Activated CD4-positive, alpha-beta T cell treated with anti-CD3 and anti-CD28 coated beads, Interleukin-2, amount 50 U/mL, for 16 hours (primary cell): ENCODE data around the gene XXYLT1.
"Not testable (repeated sequence)": the region's sequence is repeated elsewhere in the genome, so short reads cannot be mapped to it uniquely, and the experiment has no call there.

Source experiments
- DNase-seq: peaks from one replicate; pipeline ENCODE4 v3.0.0-alpha.2; 2020

XXYLT1 gene

DNA sequence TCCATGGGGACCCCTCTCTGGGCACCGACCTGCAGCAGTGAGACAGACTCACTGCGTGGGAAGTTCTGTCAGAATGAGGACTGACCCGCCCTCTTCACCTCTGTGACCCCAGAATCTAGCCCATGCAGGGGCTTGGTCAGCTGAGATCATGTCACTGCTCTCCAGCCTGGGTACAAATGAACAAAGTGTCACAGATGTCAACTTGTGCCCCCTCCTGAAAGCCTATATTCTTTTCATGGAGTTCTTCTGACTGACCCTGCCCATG lies 210.8 kb downstream of the XXYLT1 start:
- DNase-seq: no peak

DNA sequence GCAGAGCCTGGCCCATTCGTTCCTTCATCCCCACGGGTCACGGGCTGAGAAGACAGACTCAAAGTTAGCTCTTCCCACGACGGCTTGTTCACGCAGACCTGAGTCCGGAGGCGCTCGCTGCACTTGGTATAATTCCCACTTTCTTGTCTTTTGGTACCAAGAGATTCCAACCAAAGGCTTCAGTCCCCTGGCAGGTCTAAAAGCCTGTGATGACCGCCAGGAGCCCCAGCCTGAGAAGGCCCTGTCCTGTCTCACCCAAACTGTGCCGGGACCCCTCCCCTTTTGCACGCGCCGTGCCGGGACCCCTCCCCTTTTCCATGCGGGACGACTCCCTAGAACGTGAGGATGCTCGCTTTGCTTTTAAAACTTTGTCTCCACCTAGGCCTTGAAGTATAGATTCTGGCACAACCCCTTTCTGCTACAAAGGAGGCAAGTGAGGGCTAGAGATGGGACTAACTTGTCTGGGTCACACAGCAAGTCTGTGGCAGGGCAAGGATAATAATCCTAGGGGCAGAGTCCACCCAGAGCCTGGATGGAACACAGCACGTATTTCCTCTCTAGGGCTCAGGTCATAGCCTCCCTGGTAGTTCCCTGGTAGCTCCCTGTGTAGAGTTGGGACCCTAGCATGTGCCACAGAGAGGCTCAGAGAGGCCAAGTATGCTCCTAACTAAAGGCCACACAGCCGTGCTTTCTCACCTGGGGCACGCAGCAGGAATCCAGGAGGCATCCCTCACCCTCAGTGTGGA lies 211.3 kb downstream of the XXYLT1 start:
- DNase-seq: no peak

DNA sequence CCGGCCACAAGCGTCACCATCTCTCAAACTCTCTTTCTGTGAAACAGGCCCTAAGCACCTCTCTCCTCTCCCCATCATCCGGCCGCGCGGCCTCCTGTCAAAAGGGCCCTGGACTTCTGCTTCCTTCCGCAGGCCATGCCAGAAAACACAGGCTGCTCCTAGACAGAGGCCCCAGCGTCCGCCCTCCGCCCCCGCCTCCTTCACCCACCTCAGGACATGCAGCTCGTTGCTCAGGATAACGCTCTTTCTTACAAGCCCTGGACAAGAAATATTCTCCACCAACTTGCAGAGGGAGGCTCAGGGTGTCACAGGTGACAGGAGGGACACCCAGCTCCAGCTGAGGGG lies 212.0 kb downstream of the XXYLT1 start:
- DNase-seq: no peak

DNA sequence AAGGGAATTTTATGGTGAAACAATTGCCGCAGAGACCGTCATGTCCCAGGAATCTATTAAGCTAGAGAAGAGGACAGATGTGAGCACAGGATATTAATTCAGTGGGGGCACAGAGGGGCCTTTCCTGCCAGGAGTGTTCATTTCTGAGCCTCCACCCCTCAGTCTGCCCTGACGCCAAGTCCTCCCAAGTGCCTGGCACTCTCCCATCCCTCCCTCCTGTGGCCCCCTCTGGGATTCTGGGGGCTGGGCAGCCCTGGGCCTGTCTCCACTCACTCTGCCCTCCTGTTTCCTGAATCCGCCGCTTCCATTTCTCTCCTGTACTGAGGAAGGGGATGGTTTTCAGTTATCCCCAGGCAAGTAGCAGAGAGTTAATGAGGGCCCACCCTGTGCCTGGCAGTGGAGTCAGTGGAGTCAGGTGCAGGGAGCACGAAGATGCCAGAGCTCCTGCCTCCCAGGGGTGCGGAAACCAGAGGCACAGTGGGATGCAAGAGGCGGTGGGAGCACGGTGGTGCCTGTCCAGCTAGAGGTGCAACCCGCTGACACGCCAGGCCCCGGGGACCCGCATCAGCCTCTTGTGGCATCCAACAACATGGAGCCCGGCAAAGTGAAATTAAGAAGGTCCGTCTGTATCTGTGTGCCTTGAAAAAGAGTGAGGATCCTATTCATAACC lies 212.5 kb downstream of the XXYLT1 start:
- DNase-seq: no peak

DNA sequence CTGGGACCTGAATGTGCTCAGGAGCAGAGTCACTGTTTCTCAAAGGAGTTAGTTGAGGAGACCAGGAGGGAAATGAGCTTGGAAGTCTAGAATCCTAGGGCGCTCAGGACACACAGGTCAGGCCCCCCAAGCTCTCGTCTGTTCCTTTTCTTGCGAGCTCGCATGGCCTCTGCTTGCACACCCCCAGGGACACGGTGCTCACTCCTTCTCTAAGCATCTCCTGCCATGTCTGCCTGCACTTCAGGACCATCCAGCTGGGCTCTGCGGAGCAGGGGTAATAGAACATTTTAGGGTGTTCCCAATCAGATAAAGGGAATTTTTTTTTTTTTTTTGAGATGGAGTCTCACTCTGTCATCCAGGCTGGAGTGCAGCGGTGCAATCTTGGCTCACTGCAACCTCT lies 213.2 kb downstream of the XXYLT1 start:
- no peak for DNase-seq

DNA sequence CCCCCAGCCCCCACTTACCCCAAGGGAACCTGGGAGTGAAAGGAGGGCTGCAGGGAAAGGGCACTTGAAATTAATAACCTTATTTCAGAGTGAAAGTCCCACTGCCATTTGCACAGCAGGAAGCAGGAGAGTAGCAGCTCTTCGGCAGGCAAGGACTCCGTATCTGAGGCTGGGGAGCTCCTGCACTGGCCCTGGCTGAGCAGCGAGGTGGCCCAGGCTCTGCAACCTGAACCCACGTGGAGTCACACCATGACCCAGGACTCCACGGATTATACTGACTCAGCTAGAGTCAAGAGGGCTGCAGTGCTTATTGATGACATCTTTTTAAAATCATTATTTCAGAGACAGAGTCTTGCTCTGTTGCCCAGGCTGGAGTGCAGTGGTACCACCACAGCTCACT lies 214.5 kb downstream of the XXYLT1 start:
- DNase-seq: no peak

DNA sequence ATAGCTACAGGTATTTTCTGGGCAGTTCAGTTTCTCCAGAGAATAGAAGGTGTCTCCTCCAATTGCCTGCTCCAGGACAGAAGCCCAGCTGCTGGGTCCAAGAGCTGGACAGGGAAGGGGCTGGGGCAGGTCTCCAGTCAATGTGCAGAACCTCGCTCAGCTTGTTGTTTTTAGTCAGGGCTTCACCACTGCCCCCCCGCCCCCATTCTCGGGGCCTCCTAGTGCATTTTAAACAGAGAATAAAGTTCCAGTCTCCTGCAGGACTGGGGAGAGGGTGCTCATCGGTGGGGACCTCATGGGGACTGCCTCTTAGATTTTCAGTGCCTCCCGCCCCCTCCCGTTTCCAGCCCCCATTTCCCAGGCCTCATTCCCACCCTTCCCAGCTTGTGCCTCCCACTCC lies 216.6 kb downstream of the XXYLT1 start:
- DNase-seq: no peak

DNA sequence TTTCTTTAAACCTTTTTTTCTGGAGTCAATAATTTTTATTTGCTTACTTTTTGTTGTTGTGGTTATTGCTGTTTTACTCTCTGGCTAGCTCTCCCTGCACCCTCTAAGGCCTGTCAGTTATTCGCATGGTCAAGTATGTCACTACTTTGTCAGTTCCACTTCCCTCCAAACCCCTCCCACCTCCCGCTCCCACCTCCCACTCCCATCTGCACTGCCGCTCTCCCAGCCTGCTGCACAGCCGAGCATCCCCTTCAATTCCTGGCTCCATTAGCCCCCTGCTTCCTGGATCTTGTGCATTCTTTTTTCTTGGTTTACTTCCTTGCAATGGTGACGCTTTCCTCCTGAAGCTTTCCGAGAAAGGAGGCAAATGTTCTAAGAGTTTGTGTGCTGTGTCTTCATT lies 218.0 kb downstream of the XXYLT1 start:
- DNase-seq: no peak

DNA sequence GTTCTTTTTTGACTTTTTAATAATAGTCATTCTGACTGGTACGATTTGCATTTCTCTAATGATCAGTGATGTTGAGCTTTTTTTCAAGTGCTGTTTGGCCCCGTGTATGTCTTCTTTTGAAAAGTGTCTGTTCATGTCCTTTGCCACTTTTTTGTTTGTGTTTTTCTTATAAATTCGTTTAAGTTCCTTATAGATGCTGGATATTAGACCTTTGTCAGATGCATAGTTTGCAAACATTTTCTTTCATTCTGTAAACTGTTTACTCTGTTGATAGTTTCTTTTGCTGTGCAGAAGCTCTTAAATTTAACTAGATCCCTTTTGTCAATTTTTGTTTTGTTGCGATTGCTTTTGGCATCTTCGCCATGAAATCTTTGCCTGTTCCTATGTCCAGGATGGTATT lies 220.7 kb downstream of the XXYLT1 start:
- DNase-seq: not testable (repeated sequence)

DNA sequence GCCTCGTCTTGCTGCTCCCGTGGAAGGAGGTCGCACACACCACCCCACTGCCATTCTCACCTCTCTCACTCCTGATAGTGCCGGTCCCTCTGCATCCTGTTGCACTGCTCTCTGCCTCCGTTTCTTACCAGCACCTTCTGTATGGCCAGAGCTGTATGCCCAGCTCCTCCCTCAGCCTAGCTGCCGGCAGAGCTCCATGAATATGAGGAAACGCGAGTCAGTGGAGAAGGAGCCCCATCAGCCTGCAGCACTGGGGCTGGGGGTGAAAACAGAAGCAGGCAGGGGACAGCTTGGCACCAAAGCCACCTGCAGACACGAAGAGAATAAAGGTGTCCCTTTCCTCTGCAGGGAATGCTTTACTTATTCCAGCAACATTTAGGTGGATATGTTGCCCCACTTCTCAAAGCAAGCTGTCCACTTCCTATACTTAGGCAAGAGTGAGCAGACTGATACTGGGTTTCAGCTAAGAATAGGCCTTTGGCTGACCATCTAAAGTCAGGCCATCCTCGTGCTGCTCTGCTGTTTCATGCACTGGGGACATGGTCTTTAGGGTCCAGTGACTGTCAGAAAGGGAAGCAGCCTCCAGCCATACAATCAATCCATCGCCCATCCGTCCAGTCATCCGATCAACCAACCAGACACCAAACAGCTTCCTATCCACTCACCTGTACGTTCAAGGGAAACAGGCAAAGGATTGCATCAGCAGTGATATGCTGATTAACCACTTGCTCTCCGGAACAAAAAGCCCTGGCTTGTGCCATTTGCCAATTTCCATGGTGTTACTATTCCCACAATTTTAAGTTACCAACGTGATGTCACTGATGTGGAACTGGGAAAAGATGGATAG lies 222.7 kb downstream of the XXYLT1 start:
- DNase-seq: no peak

DNA sequence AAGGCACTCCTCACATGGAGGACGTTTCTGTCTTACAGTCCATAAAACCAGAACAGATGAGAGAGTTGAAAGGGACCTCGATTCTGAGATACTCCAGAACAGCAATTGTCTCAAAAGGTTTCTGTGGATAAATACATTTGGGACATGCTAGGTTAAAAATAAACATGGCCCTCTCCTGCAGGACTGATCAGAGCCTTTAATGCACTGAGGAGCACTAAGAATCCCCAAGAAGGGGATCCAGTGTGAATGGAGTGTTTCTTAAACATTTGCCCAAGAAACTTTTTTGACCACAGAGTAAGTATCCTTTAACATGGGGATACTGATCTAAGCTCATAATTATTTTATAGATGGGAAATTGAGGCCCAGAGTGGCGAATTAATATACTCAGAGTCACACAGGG lies 223.4 kb downstream of the XXYLT1 start:
- no peak for DNase-seq

DNA sequence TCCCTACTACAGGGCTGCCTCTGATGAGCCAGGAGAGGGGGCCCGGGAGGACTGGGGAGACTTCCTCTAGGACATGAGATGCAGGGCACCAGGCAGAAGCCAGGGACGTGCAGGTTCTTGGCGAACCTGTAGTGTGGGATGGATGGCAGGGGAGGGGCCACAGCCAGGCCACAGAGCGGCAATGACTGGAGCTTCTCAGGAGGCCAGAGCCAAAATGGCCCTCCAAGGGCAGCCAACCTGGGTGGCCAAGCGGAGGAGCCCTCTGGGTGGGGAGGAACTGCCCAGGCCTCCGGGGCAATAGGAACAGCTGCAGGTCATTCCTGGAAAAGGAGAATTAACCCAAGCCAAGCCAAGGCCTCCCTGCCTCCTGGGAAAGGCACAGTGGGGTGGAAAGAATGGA lies 224.5 kb downstream of the XXYLT1 start:
- DNase-seq: no peak

DNA sequence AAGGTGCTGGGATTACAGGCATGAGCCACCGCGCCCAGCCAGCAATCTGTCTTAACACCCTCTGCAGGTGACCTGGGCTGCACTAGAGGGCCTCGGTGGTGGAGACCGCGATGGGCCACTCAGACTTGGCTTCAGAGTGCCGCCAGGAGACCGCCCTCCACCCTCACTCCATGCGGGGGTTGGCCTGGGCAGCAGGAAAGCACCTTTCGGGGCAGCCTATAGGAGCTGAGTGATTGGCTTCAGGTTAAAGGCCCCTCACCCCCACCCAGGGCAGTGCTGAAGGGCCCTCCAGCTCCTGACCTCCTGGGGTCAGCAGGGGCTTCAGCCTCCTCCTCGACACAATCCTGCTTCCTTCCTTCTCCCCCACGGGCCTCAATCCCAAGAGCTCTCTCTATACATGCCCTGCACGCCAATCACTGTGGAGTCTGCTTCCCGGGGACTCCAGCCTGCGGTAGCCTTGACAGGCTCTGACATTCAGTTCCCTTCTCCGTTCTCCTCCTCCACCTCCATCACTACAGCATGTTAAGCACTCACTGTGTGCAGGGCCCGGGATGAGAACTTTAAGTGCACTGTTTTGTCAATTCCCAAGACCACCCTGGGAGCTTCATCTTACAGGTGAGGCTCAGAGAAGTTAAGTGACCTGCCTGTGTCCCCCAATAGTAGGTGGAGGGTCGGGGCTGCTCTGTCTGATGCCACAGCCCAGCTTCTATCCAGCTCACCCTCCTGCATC lies 225.3 kb downstream of the XXYLT1 start:
- no peak for DNase-seq

DNA sequence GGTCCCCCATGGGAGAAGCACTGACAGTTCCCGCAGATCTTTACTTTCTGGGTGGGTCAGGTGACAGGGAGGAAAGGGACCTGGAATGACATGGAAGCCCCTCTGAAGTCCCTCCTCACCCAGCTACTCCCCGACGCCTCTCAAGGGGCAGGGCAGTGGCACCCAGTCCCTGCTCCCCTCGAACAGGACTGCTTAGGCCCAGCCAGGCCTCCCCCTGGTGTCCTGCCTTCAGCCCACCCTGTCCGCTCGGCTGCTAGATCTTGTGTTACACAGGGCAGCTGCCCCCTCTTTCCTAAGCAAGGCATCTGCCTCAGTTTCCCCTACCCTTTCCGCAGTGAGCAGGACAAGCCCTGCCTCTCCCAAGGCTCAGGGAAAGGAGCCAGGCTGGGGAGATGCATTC lies 226.5 kb downstream of the XXYLT1 start:
- no peak for DNase-seq

DNA sequence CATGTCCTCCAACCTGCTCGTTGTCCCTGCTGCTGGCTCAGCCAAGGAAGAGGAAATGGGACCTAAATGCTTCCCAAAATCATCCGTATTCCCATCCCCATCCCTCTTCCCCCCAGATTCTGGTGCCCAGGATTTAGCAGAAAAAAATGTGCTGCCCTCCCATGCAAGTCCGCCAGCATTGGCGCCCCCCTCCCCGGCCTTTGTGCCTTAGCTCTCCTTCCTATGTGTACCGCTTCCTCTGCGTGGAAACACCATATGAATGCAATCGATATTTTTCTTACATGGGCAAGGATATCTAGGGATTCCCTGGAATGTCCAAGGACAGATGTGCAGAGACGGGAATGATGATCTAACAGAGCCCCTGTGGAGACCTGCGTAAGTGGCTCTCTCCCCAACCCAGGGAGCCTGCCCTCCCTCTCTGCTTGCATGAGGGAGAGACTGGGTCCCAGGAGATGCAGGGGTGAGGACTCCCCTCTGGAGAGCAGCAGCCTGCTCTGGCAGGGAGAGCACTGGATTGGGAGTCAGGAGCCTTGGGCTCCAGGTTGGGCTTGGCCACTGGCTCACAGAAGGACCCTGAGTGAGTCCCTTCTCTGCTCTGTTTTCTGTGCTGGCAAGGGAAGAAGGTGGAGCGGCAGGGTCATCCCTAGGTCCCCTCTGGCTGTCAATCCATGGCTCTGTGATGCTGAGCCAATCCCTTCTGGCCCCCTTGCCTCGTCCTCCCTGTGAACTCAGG lies 227.2 kb downstream of the XXYLT1 start:
- no peak for DNase-seq

DNA sequence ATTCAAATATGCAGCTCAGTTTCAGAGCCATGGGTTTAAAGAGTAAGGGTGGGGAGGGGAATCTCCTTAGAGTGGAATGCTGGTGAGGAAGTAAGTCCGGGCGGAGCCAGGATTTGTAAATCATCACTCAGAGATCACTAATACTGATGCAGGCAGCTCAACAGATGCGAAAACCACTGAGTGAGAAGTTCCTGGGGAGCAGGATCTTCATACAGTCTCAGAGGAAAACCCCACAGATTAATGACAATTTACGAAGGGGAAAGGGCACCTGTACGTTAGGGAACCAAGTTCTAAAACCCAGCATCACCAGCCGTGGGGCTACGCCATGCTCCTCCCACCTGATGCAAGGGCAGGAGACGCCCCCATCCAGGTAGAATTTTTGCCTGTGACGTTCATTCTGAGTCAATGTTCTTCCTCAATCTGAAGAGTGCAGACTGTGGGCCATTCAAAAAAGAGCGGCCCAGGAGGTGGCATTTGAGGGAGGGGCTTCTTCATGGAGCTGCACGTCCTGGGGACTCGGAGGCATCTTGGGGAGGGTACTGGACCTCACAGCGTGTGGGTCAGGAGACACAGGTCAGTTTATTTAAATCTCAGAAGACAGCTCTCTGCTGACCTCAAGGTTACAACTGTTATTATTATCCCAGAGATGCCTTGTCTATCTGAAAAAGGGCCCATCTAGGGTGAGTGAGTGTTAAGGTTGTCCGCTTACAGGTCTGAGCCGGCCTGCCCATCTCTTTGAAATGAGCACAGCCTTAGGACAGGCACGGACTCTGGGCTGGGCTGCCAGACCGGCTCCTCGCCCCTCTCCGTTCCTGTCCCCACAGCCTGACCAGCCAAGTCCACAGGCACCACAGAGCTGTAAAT lies 228.0 kb downstream of the XXYLT1 start:
- DNase-seq: no peak

DNA sequence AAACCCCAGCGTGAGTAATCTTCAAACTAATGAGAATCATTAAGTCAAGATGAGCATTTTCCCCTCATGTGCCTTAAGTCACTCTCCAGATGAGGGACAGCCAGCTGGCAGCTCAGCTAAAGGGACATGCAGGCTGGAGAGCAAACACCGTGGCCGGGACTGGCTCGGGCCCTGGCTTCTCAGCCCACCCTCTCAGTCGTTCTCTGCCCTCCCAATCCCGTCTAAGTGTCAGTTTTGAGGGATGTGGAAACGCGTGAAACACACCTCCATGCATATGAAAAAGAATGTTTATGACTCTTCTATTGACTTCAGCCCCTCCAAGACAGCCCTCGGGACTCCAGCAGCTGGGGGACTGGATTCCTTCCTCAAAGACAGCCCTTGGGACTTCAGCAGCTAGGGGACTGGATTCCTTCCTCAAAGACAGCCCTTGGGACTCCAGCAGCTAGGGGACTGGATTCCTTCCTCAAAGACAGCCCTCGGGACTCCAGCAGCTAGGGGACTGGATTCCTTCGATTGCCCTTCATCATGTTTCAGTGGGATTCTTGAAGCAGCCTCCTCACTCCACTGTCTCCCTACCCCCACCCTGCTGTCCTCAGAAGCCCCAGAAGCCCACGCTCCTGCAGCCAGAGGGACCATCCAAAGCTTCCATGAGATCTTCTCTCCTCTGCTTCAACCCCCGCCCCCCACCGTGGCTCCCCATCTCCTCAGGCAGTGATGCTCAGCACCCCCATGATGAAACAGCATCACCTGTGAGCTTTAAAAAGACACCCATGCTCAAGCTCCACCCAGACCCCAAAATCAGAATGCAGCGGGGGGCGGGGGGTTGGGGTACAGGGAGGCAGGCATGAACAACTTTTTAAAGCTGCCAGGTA lies 228.9 kb downstream of the XXYLT1 start:
- DNase-seq: no peak

DNA sequence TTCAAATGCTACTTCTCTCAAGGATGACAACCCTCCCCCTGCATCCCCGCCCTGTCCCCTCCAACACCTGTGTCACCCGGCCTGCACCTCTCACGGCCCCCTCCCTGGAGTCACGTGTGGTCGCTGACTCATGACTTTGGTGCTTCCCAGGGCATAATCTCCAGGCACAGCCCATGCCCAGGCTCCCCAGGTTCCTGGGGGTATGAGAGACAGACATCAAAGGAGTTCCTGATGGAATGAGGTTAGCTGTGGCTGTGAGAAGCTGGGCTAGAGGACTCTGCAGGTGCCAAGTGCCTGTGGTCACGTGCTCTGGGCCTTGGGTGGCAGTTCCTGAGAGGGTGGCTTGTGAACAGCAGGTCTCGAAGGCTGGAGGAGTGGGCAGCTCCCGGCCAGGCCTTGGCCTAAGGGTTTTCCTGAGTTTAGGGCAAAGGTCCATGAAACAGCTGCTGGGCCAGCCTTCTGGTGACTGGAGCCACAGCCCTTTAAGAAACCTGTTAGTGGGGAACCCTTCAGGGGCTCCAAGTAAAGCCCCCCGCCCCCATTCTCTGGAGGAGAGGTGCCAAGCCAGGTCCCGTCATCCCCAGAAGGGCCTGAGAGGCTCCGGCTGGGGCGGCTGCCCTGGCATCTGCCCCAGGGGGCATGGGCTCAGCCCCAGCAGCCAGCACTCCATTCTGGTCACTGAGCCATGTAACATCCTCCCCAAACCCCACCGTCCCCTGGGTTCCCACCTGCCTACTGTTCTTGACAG lies 230.0 kb downstream of the XXYLT1 start:
- no peak for DNase-seq

DNA sequence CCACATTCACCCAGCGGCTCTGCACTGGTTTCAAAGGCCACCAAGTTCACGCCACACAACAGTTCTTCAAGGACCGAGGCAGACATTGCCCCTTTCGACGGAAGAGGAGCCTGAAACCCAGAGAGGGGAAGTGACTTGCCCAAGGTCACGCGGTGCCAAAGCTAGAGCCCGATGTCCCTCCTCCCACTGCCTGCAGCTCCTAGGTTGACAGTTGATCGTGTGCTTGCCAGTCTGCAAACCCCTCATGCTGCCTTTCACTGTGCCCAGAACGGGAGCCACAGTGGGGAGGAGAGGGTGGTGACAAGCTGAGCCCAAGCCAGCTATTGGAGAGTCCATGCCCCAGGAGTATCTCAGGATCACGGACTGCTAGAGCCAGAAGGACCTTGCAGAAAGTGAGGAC lies 230.9 kb downstream of the XXYLT1 start:
- DNase-seq: no peak
